ES-I3 (cell line): ENCODE results near the gene CSNK1G2.

ENCODE experiments used
- H3K36me3 ChIP-seq: 2 replicates; pipeline ENCODE4 v1.6.1; 2013; ENCODE audit warnings: mild to moderate bottlenecking, low read length, control low read depth, moderate library complexity; ENCODE audit not compliant: insufficient read depth
- H3K4me1 ChIP-seq: 2 replicates; pipeline ENCODE4 v1.6.1; 2013; ENCODE audit warnings: mild to moderate bottlenecking, control low read depth, low read length; ENCODE audit not compliant: insufficient read depth
- H3K9ac ChIP-seq: 2 replicates; pipeline ENCODE4 v1.6.1; 2013; ENCODE audit warnings: low read depth, mild to moderate bottlenecking, low read length, moderate library complexity
- H3K9me3 ChIP-seq: 2 replicates; pipeline ENCODE4 v1.6.1; 2013; ENCODE audit warnings: mild to moderate bottlenecking, low read length, moderate library complexity; ENCODE audit not compliant: control insufficient read depth, insufficient read depth

The CSNK1G2 gene

GRCh38 chr19:2015608-2015950, 74.6 kb downstream of the CSNK1G2 start, which contains the start of gene BTBD2:
TSS of gene BTBD2 (minus strand) at chr19:2015714. CDS start at chr19:2015703, 11 bp downstream.
- H3K4me1 ChIP-seq: no peaks in the 10 kb centered on the region
- peak within 1 kb of the TSS; percentile 54 for H3K9ac ChIP-seq
- no peaks in the 10 kb centered on the region for H3K9me3 ChIP-seq
- no peaks in the 10 kb centered on the region for H3K36me3 ChIP-seq

GRCh38 chr19:2016041-2016807, 75.3 kb downstream of the CSNK1G2 start:
- Histone ChIP-seq H3K4me1 (no peaks in the 10 kb centered on the region), H3K9me3 (no peaks in the 10 kb centered on the region), H3K36me3 (no peaks in the 10 kb centered on the region), H3K9ac (peak overlapping the region; percentile 39; the same call in 1 of the 2 replicates)

GRCh38 chr19:2018752-2019151, 77.8 kb downstream of the CSNK1G2 start:
- Histone ChIP-seq H3K9ac (no peak overlapping the region), H3K36me3 (no peaks in the 10 kb centered on the region), H3K4me1 (no peaks in the 10 kb centered on the region), H3K9me3 (no peaks in the 10 kb centered on the region)

GRCh38 chr19:2021453-2022140, 80.6 kb downstream of the CSNK1G2 start:
- no peaks in the 10 kb centered on the region for H3K36me3 ChIP-seq
- peaks cover 3% of the 10 kb centered on the region; the same call in 1 of the 2 replicates for H3K9me3 ChIP-seq
- H3K9ac ChIP-seq: no peak overlapping the region
- no peaks in the 10 kb centered on the region for H3K4me1 ChIP-seq

- H3K9ac ChIP-seq: no peak overlapping the region
- H3K4me1 ChIP-seq: no peaks in the 10 kb centered on the region
- H3K9me3 ChIP-seq: peaks cover 3% of the 10 kb centered on the region; the same call in 1 of the 2 replicates
- no peaks in the 10 kb centered on the region for H3K36me3 ChIP-seq
Measured at GRCh38 chr19:2022289-2022688, 81.3 kb downstream of the CSNK1G2 start.

GRCh38 chr19:2026770-2027169, 85.8 kb downstream of the CSNK1G2 start:
- H3K9ac ChIP-seq: no peak overlapping the region
- H3K36me3 ChIP-seq: no peaks in the 10 kb centered on the region
- peaks cover 3% of the 10 kb centered on the region; the same call in 1 of the 2 replicates for H3K9me3 ChIP-seq
- no peaks in the 10 kb centered on the region for H3K4me1 ChIP-seq

- H3K4me1 ChIP-seq: peaks cover 4% of the 10 kb centered on the region; the same call in 1 of the 2 replicates
- peaks cover 3% of the 10 kb centered on the region; the same call in 1 of the 2 replicates for H3K9me3 ChIP-seq
- H3K9ac ChIP-seq: no peak overlapping the region
- H3K36me3 ChIP-seq: no peaks in the 10 kb centered on the region
Measured at GRCh38 chr19:2027361-2027760, 86.4 kb downstream of the CSNK1G2 start.
